Measurements from ENCODE around the gene IL31RA.

The IL31RA gene

GRCh38 chr5:55903121-55903701 lies 52.1 kb downstream of the IL31RA start:
- DNase-seq (ENCODE audit: low spot score) = no peak

GRCh38 chr5:55904152-55904551 lies 53.0 kb downstream of the IL31RA start:
- no peak for DNase-seq (ENCODE audit: low spot score)

GRCh38 chr5:55905251-55905650 lies 54.1 kb downstream of the IL31RA start:
- no peak for DNase-seq (ENCODE audit: low spot score)

- no peak for DNase-seq (ENCODE audit: low spot score)
These were observed 56.8 kb downstream of the IL31RA start for GRCh38 chr5:55907927-55908326.

GRCh38 chr5:55908804-55909203 lies 57.6 kb downstream of the IL31RA start:
- DNase-seq (ENCODE audit: low spot score) = no peak

GRCh38 chr5:55911784-55912653 lies 60.9 kb downstream of the IL31RA start:
- no peak for DNase-seq (ENCODE audit: low spot score)

GRCh38 chr5:55913466-55914413 lies 62.6 kb downstream of the IL31RA start:
- DNase-seq (ENCODE audit: low spot score) = no peak

- DNase-seq (ENCODE audit: low spot score) = no peak
These were observed 63.8 kb downstream of the IL31RA start for GRCh38 chr5:55914971-55915370.

- no peak for DNase-seq (ENCODE audit: low spot score)
These were observed 64.6 kb downstream of the IL31RA start for GRCh38 chr5:55915783-55916182.

- DNase-seq (ENCODE audit: low spot score) = no peak
These were observed 65.8 kb downstream of the IL31RA start for GRCh38 chr5:55916986-55917385.

GRCh38 chr5:55917402-55918086 lies 66.4 kb downstream of the IL31RA start:
- DNase-seq (ENCODE audit: low spot score) = no peak

- no peak for DNase-seq (ENCODE audit: low spot score)
These were observed 67.2 kb downstream of the IL31RA start for GRCh38 chr5:55918087-55919035.

GRCh38 chr5:55919625-55920024 lies 68.5 kb downstream of the IL31RA start:
- DNase-seq (ENCODE audit: low spot score) = no peak

GRCh38 chr5:55920784-55921183 lies 69.6 kb downstream of the IL31RA start:
- DNase-seq (ENCODE audit: low spot score) = no peak

- no peak for DNase-seq (ENCODE audit: low spot score)
These were observed 70.5 kb downstream of the IL31RA start for GRCh38 chr5:55921617-55922016.

GRCh38 chr5:55923177-55923771 lies 72.1 kb downstream of the IL31RA start:
- no peak for DNase-seq (ENCODE audit: low spot score)

- no peak for DNase-seq (ENCODE audit: low spot score)
These were observed 72.8 kb downstream of the IL31RA start for GRCh38 chr5:55923865-55924500.

- no peak for DNase-seq (ENCODE audit: low spot score)
These were observed 73.6 kb downstream of the IL31RA start for GRCh38 chr5:55924744-55925143.

- no peak for DNase-seq (ENCODE audit: low spot score)
These were observed 74.0 kb downstream of the IL31RA start for GRCh38 chr5:55925181-55925580.

- no peak for DNase-seq (ENCODE audit: low spot score)
These were observed 74.6 kb downstream of the IL31RA start for GRCh38 chr5:55925712-55926111.

Measured in hematopoietic multipotent progenitor cell treated with erythropoietin and hydrocortisone succinate and interleukin-3 and kit ligand, for 15 days (in vitro differentiated cells).